Suprapubic skin (tissue), 4 donors: ENCODE measurements around the gene ARHGDIG. TPM values are rescaled to one million over a fixed set of nuclear protein-coding genes. Genes with fewer than 3 reads are reported as not detected.

Experiments
- DNase-seq, 2 donors: peaks; one replicate each; pipeline ENCODE4 v3.0.0-alpha.2; 2019; ENCODE audit warnings: low spot score in 2 of 2
- H3K27ac ChIP-seq: fragments of 200-600 bp; sonication (generic); one replicate; pipeline ENCODE4 v1.5.1; 2019
- H3K27me3 ChIP-seq: fragments of 200-600 bp; sonication (generic); one replicate; pipeline ENCODE4 v1.5.1; 2019
- H3K36me3 ChIP-seq: fragments of 200-600 bp; sonication (generic); one replicate; pipeline ENCODE4 v1.5.1; 2019
- H3K4me1 ChIP-seq: fragments of 200-600 bp; sonication (generic); one replicate; pipeline ENCODE4 v1.5.1; 2019
- H3K4me3 ChIP-seq: fragments of 200-600 bp; sonication (generic); one replicate; pipeline ENCODE4 v1.5.1; 2019; ENCODE audit warnings: mild to moderate bottlenecking
- H3K9me3 ChIP-seq: fragments of 200-600 bp; sonication (generic); one replicate; pipeline ENCODE4 v1.5.1; 2019
- EP300 ChIP-seq: sonication (generic); formaldehyde crosslinking; IDR thresholded peaks from one replicate; pipeline ENCODE4 v1.6.1; 2017; ENCODE audit warnings: antibody characterized with exemption
- POLR2A ChIP-seq, 2 donors: fragments of 450-650 bp; IDR thresholded peaks; one replicate each; pipeline ENCODE4 v1.6.1; 2017; ENCODE audit warnings: antibody characterized with exemption in 2 of 2, mild to moderate bottlenecking in 2 of 2, moderate library complexity in 2 of 2
- POLR2AphosphoS5 ChIP-seq, 3 donors: sonication (generic); formaldehyde crosslinking; IDR thresholded peaks; one replicate each; pipeline ENCODE4 v1.6.1; 2017; ENCODE audit warnings: antibody characterized with exemption in 3 of 3
- WGBS: methylation state at CpG from one replicate; pipeline ENCODE4 v1.1.5; 2018; 5-methylcytosine and 5-hydroxymethylcytosine counted together
- total RNA-seq, 4 donors: library from RNA; depleted of rRNA; stranded (reverse); fragments of >200 nt; gene quantifications; one replicate each; pipeline ENCODE4 v1.1.0, GENCODE V29; 2016
- TF ChIP-seq, protein P1 (sequence below), 2 donors: fragments of 200-600 bp in 1 of 2; fragments of 450-650 bp in 1 of 2; sonication (generic) in 1 of 2; IDR thresholded peaks; one replicate each; pipeline ENCODE4 v1.5.1; 2016 to 2019; ENCODE audit warnings: antibody characterized with exemption in 2 of 2, mild to moderate bottlenecking in 1 of 2, moderate library complexity in 1 of 2

Gene ARHGDIG
- total RNA-seq, 4 donors from 2014 or later: not detected

DNA sequence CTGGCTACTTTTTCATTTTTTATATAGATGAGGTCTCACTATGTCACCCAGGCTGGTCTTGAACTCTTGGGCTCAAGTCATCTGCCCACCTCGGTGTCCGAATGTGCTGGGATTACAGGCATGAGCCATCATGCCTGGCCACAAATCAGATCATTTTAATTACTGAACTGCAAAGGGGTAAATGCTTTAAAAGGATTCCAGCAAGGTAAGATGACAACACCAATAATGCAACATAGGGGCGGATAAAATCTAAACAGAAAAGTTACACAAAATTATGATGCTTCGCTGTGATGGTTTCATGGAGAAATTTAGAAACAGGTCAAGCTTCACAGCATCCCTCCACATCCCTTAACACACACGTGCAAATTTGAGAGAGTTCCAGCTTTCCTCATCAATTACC, 39.8 kb downstream of the ARHGDIG start:
- 90% methylated on average over 5 of the region's 5 CpGs for WGBS
- Histone ChIP-seq H3K4me3 (no peak overlapping the region), H3K9me3 (no peaks in the 10 kb centered on the region), H3K36me3 (peaks cover 18% of the 10 kb centered on the region), H3K4me1 (peaks cover 5% of the 10 kb centered on the region), H3K27me3 (no peaks in the 10 kb centered on the region), H3K27ac (no peak overlapping the region)
- no peak for DNase-seq
- TF ChIP-seq, protein P1, sequence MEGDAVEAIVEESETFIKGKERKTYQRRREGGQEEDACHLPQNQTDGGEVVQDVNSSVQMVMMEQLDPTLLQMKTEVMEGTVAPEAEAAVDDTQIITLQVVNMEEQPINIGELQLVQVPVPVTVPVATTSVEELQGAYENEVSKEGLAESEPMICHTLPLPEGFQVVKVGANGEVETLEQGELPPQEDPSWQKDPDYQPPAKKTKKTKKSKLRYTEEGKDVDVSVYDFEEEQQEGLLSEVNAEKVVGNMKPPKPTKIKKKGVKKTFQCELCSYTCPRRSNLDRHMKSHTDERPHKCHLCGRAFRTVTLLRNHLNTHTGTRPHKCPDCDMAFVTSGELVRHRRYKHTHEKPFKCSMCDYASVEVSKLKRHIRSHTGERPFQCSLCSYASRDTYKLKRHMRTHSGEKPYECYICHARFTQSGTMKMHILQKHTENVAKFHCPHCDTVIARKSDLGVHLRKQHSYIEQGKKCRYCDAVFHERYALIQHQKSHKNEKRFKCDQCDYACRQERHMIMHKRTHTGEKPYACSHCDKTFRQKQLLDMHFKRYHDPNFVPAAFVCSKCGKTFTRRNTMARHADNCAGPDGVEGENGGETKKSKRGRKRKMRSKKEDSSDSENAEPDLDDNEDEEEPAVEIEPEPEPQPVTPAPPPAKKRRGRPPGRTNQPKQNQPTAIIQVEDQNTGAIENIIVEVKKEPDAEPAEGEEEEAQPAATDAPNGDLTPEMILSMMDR (IDR thresholded peaks at IDR 0.05): no peak
- TF ChIP-seq POLR2A (IDR thresholded peaks at IDR 0.05): no peak
- TF ChIP-seq EP300: no peak
- TF ChIP-seq POLR2AphosphoS5 (IDR thresholded peaks at IDR 0.05): no peak

DNA sequence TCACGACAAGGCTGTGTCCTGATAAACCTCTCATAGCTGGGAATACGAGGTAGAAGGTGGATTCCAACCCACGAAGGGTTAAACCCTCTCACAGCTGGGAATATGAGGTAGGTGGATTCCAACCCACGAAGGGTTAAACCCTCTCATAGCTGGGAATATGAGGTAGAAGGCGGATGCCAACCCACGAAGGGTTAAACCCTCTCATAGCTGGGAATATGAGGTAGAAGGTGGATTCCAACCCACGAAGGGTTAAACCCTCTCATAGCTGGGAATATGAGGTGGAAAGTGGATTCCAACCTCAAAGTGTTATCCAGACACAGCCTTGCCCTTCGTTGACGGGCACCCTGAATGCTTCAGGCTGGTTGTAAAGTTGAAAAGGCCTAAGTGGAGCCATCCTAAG, 41.1 kb downstream of the ARHGDIG start:
- WGBS: 69% methylated on average over 9 of the region's 9 CpGs
- DNase-seq: no peak
- Histone ChIP-seq H3K27ac (no peak overlapping the region), H3K27me3 (no peaks in the 10 kb centered on the region), H3K4me3 (no peak overlapping the region), H3K36me3 (peaks cover 18% of the 10 kb centered on the region), H3K9me3 (no peaks in the 10 kb centered on the region), H3K4me1 (peaks cover 9% of the 10 kb centered on the region)
- TF ChIP-seq POLR2AphosphoS5 (IDR thresholded peaks at IDR 0.05) (no peak), EP300 (no peak), POLR2A (IDR thresholded peaks at IDR 0.05) (no peak)
- TF ChIP-seq, protein P1 (IDR thresholded peaks at IDR 0.05): no peak

DNA sequence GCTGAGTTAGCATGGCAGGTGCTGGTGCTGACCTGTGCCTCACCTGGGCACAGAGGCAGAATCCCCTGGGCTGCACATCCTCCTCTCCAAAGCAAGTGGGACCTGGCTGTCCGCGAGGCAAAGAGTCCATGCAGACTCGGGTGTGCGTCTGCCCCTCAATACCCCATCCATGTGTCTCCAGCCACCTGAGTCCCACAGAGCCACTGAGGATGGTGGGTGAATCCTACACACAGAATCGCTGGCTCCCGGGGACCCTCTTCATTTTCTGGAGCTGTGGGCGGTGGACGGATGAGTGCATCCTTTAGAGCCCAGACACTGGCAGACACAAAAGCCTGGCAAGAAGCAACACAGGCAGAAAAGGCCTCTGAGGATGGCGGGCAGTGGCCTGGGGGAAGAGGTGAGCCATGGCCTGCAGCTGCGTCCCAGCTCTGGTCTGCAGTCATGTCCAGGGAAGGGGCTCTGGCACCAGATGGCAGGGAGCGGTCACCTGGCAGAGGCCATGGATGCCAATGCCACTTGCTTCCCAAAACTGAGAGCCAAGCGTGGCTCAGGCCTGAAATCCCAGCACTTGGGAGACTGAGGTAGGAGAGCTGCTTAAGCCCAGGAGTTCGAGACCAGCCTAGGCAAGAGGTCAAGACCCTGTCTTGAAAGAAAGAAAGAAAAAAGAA, 42.2 kb downstream of the ARHGDIG start:
- no peaks in the 10 kb centered on the region for H3K27me3 ChIP-seq
- no peak overlapping the region for H3K4me3 ChIP-seq
- no peak overlapping the region for H3K27ac ChIP-seq
- H3K4me1 ChIP-seq: peaks cover 20% of the 10 kb centered on the region
- no peak for DNase-seq
- WGBS: 94% methylated on average over 12 of the region's 13 CpGs
- TF ChIP-seq, protein P1 (IDR thresholded peaks at IDR 0.05): no peak
- TF ChIP-seq POLR2AphosphoS5 (IDR thresholded peaks at IDR 0.05) (no peak), EP300 (no peak), POLR2A (IDR thresholded peaks at IDR 0.05) (no peak)
- peaks cover 18% of the 10 kb centered on the region for H3K36me3 ChIP-seq
- H3K9me3 ChIP-seq: no peaks in the 10 kb centered on the region

DNA sequence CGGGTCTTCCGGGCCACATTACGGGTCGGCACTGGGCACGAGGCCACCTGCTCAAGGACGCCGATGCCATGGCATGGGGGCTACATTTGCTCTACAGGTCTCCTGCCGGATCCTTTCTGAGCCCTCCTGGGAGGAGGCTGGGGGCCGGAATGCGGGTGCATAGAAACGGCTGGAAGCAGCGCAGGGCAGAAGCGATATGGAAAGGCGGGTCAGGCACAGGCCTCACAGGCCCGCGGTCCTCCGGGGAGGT, 43.7 kb downstream of the ARHGDIG start:
- H3K4me1 ChIP-seq: peaks cover 27% of the 10 kb centered on the region
- no peak overlapping the region for H3K27ac ChIP-seq
- H3K9me3 ChIP-seq: no peaks in the 10 kb centered on the region
- peaks cover 4% of the 10 kb centered on the region for H3K36me3 ChIP-seq
- TF ChIP-seq, protein P1 (IDR thresholded peaks at IDR 0.05): no peak
- TF ChIP-seq POLR2A (IDR thresholded peaks at IDR 0.05) (no peak), EP300 (no peak), POLR2AphosphoS5 (IDR thresholded peaks at IDR 0.05) (no peak)
- H3K27me3 ChIP-seq: no peaks in the 10 kb centered on the region
- WGBS: 88% methylated on average over 10 of the region's 17 CpGs
- no peak overlapping the region for H3K4me3 ChIP-seq
- no peak for DNase-seq

DNA sequence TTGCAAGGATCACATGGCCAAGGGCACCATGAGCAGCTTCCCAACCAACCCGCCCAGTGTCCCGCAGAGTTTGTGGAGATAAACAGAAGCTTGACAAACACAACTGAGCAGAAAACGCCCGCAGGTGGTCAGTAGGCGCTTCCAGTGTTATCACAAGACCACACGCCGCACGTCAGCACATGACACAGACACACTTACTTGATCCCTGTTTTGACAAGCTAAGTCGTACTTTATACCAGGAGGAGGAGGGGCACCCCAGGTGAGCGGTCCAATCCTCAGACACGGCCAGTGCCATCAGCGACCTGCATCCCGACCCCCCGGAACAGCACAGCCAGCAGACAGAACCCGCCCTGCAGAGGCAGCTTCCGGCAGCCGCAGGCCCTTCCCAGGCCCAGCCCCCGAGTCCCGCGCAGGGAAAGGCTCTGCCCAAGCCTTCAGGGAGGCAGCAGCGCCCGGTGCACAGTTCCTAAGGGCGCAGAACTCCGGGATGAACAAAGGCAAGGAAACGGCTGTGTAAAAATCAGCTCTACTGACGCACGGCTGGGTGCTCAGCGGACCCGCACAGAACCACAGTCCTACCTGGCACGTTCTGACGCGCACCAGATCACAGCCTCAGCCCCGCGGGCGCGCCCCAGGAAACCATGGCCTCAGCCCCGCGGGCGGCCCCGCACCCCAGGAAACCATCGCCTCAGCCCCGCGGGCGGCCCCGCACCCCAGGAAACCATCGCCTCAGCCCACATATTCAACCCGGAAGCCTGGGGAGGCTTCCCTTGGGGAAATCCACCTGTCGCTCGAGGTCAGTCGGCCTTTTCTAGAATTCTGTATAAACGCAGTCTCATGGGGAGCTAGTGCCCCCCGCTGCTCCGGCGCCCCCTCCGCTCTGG, 44.3 kb downstream of the ARHGDIG start:
- H3K27me3 ChIP-seq: no peaks in the 10 kb centered on the region
- no peak overlapping the region for H3K4me3 ChIP-seq
- no peak overlapping the region for H3K27ac ChIP-seq
- peaks cover 27% of the 10 kb centered on the region for H3K4me1 ChIP-seq
- no peaks in the 10 kb centered on the region for H3K9me3 ChIP-seq
- 68% methylated on average over 36 of the region's 55 CpGs for WGBS
- DNase-seq: no peak
- TF ChIP-seq POLR2AphosphoS5 (IDR thresholded peaks at IDR 0.05) (no peak), EP300 (no peak), POLR2A (IDR thresholded peaks at IDR 0.05) (no peak)
- TF ChIP-seq, protein P1 (IDR thresholded peaks at IDR 0.05): no peak
- H3K36me3 ChIP-seq: no peaks in the 10 kb centered on the region
